HUES6 (cell line): ENCODE measurements around the gene ULK4.

Experiments used
- H3K27ac ChIP-seq: 2 replicates; pipeline ENCODE4 v1.7.0; 2013; ENCODE audit warnings: low read depth, mild to moderate bottlenecking, low read length, inconsistent platforms
- H3K27me3 ChIP-seq: 2 replicates; pipeline ENCODE4 v1.6.1; 2013; ENCODE audit warnings: low read length; ENCODE audit not compliant: control insufficient read depth, insufficient read depth
- H3K36me3 ChIP-seq: 2 replicates; pipeline ENCODE4 v1.6.1; 2013; ENCODE audit warnings: low read length; ENCODE audit not compliant: control insufficient read depth, insufficient read depth
- H3K4me1 ChIP-seq: 2 replicates; pipeline ENCODE4 v1.6.1; 2013; ENCODE audit warnings: low read length; ENCODE audit not compliant: control insufficient read depth, insufficient read depth
- H3K4me3 ChIP-seq: 2 replicates; pipeline ENCODE4 v1.5.1; 2013; ENCODE audit warnings: low read depth, low read length
- H3K9ac ChIP-seq: one replicate; pipeline ENCODE4 v1.6.1; 2013; ENCODE audit warnings: mild to moderate bottlenecking, low read length
- H3K9me3 ChIP-seq: 2 replicates; pipeline ENCODE4 v1.6.1; 2013; ENCODE audit warnings: low read depth, low read length; ENCODE audit not compliant: control insufficient read depth, insufficient read depth

The ULK4 gene

DNA sequence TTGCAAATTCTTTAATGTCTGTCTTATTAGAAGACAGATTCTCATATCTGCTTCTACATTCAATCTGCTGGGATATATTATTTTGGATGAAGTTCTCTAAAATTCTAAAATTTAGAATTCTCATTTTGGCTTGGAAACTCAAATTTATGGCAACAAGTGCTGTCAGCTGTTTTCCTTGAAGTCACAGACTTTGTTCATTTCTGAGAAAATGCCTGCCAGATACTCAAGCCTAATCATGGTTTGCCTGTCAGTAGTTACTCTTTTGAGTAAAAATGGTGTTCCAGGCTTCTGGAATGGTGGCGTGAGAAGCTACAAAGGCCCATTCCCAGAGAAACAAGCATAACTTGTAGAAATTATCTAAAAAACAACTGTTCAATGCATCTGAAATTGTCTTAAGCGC, 646.8 kb downstream of the ULK4 start:
- Histone ChIP-seq H3K4me1 (peaks cover 4% of the 10 kb centered on the region; the same call in 1 of the 2 replicates), H3K27me3 (no peaks in the 10 kb centered on the region), H3K27ac (no peak overlapping the region), H3K9ac (no peak overlapping the region), H3K36me3 (no peaks in the 10 kb centered on the region), H3K9me3 (no peaks in the 10 kb centered on the region), H3K4me3 (no peak overlapping the region)

DNA sequence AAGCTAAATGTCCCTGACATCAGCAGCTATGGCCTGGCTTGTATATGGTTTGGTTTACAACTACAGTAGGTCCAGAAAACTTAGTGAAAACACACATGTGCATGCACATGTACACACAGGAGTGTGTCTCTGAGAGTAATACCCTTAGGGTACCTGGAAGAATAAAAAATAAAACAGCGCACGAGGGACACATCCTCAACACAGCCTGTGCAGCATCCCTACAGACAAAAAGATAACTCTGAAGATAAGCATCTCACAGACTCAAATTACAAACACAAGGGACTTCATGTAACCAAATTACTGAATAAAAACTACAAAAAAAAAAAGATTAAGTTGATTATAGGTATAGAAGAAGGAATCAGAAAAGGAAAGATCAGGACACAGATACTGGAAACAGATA, 653.8 kb downstream of the ULK4 start:
- no peaks in the 10 kb centered on the region for H3K9me3 ChIP-seq
- no peak overlapping the region for H3K9ac ChIP-seq
- H3K4me3 ChIP-seq: no peak overlapping the region
- H3K27ac ChIP-seq: no peak overlapping the region
- no peaks in the 10 kb centered on the region for H3K4me1 ChIP-seq
- no peaks in the 10 kb centered on the region for H3K27me3 ChIP-seq
- H3K36me3 ChIP-seq: no peaks in the 10 kb centered on the region

DNA sequence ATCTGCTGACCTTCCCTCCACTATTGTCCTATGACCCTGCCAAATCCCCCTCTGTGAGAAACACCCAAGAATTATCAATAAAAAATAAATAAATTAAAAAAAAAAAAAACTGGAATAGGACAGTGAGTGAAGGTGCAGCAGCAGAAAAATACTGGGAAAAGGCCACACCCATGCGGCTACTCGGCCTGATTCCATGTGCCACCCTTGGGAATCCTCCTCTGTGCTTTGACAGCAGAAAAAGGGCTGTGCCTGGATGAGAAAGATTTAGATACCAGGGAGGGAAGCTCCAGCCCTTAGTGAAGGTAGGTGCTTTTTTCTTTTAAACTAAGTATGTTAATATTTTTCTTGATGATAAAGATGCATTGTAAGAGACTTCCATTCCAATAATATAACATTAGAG, 654.8 kb downstream of the ULK4 start:
- no peaks in the 10 kb centered on the region for H3K9me3 ChIP-seq
- no peak overlapping the region for H3K27ac ChIP-seq
- H3K36me3 ChIP-seq: no peaks in the 10 kb centered on the region
- H3K9ac ChIP-seq: no peak overlapping the region
- no peaks in the 10 kb centered on the region for H3K4me1 ChIP-seq
- H3K27me3 ChIP-seq: no peaks in the 10 kb centered on the region
- no peak overlapping the region for H3K4me3 ChIP-seq

DNA sequence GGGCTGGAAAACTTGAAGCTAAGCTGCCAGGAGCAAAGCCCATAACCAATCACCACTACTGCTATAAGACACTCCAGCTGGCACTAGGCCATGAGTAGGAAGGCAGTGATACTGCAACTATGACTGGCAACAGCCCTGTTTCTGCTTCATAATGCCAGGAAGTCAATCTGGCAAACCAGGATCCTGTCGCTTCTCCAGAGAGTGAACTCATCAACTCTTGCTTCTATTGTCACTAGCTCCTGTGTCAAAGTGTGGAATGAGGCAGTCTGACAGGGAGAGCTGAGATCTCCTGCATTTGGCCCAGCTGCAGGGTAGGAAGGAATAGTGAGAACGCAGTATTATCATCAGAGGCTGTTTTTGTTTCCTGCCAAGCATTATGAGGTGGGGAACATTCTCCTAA, 657.3 kb downstream of the ULK4 start:
- Histone ChIP-seq H3K36me3 (no peaks in the 10 kb centered on the region), H3K27ac (no peak overlapping the region), H3K9me3 (no peaks in the 10 kb centered on the region), H3K27me3 (no peaks in the 10 kb centered on the region), H3K4me1 (no peaks in the 10 kb centered on the region), H3K9ac (no peak overlapping the region), H3K4me3 (no peak overlapping the region)

DNA sequence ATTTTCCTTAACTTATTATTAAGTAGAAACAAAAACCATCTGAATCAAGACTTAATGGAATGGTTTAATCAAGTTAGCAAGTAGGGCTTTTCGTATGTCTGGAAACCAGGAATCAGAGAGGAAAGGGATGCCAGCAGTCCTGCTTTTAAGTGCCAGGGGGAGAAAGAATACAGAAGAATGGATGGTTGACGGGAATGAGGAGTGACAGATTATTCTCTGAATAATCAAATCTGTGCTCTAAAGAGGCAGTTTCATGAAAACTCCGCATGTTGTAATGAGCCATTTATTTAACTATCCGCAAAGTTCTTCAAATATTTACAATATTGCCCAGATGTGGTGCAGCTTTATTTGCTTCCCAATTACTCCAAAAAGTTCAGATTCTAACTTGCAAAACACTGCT, 659.6 kb downstream of the ULK4 start:
- H3K36me3 ChIP-seq: no peaks in the 10 kb centered on the region
- no peak overlapping the region for H3K9ac ChIP-seq
- no peak overlapping the region for H3K27ac ChIP-seq
- H3K9me3 ChIP-seq: no peaks in the 10 kb centered on the region
- H3K4me3 ChIP-seq: no peak overlapping the region
- H3K27me3 ChIP-seq: no peaks in the 10 kb centered on the region
- no peaks in the 10 kb centered on the region for H3K4me1 ChIP-seq

GRCh38 chr3:41301548-41301947, 660.4 kb downstream of the ULK4 start:
- no peak overlapping the region for H3K9ac ChIP-seq
- H3K4me1 ChIP-seq: no peaks in the 10 kb centered on the region
- H3K4me3 ChIP-seq: no peak overlapping the region
- no peaks in the 10 kb centered on the region for H3K36me3 ChIP-seq
- H3K27ac ChIP-seq: no peak overlapping the region
- no peaks in the 10 kb centered on the region for H3K27me3 ChIP-seq
- no peaks in the 10 kb centered on the region for H3K9me3 ChIP-seq

- Histone ChIP-seq H3K4me3 (no peak overlapping the region), H3K27me3 (no peaks in the 10 kb centered on the region), H3K9me3 (no peaks in the 10 kb centered on the region), H3K4me1 (no peaks in the 10 kb centered on the region), H3K27ac (no peak overlapping the region), H3K9ac (no peak overlapping the region), H3K36me3 (no peaks in the 10 kb centered on the region)
Observed at GRCh38 chr3:41299036-41299435, 662.9 kb downstream of the ULK4 start.

GRCh38 chr3:41297750-41298149, 664.2 kb downstream of the ULK4 start:
- no peaks in the 10 kb centered on the region for H3K36me3 ChIP-seq
- no peak overlapping the region for H3K27ac ChIP-seq
- no peaks in the 10 kb centered on the region for H3K27me3 ChIP-seq
- no peaks in the 10 kb centered on the region for H3K4me1 ChIP-seq
- no peak overlapping the region for H3K9ac ChIP-seq
- H3K4me3 ChIP-seq: no peak overlapping the region
- H3K9me3 ChIP-seq: no peaks in the 10 kb centered on the region

- Histone ChIP-seq H3K27ac (no peak overlapping the region), H3K27me3 (no peaks in the 10 kb centered on the region), H3K4me1 (no peaks in the 10 kb centered on the region), H3K4me3 (no peak overlapping the region), H3K9me3 (no peaks in the 10 kb centered on the region), H3K9ac (no peak overlapping the region), H3K36me3 (no peaks in the 10 kb centered on the region)
Observed at GRCh38 chr3:41296556-41296955, 665.3 kb downstream of the ULK4 start.

- no peaks in the 10 kb centered on the region for H3K36me3 ChIP-seq
- H3K4me1 ChIP-seq: peaks cover under 1% of the 10 kb centered on the region; the same call in 1 of the 2 replicates
- H3K27me3 ChIP-seq: no peaks in the 10 kb centered on the region
- no peaks in the 10 kb centered on the region for H3K9me3 ChIP-seq
- H3K9ac ChIP-seq: no peak overlapping the region
- no peak overlapping the region for H3K27ac ChIP-seq
- no peak overlapping the region for H3K4me3 ChIP-seq
Observed at GRCh38 chr3:41295740-41296139, 666.2 kb downstream of the ULK4 start.

GRCh38 chr3:41293169-41293681, 668.7 kb downstream of the ULK4 start:
- H3K4me3 ChIP-seq: no peak overlapping the region
- H3K27ac ChIP-seq: no peak overlapping the region
- no peaks in the 10 kb centered on the region for H3K9me3 ChIP-seq
- no peak overlapping the region for H3K9ac ChIP-seq
- H3K4me1 ChIP-seq: peaks cover 3% of the 10 kb centered on the region; the same call in 1 of the 2 replicates
- H3K27me3 ChIP-seq: no peaks in the 10 kb centered on the region
- H3K36me3 ChIP-seq: no peaks in the 10 kb centered on the region

DNA sequence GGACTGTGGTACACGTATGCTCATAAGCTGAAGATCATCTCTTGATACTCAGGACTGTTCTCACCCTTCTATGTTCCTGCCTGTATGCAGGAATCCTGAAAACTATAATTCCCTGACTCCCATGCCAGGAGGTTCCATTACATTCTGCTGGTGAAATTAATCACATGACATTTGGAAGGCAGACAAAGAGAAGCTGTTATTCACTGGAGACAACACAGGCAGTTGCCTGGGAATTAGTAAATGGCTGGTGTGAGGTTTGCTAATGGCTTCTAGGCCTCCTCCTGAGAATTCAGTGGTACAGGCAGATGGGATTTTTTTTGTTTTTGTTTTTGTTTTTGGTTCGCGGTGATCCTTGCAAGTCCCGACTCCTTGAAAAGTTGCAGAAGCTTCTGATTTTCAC, 671.2 kb downstream of the ULK4 start:
- no peak overlapping the region for H3K4me3 ChIP-seq
- no peaks in the 10 kb centered on the region for H3K27me3 ChIP-seq
- no peaks in the 10 kb centered on the region for H3K36me3 ChIP-seq
- no peak overlapping the region for H3K9ac ChIP-seq
- H3K27ac ChIP-seq: no peak overlapping the region
- peaks cover 3% of the 10 kb centered on the region; the same call in 1 of the 2 replicates for H3K4me1 ChIP-seq
- no peaks in the 10 kb centered on the region for H3K9me3 ChIP-seq
